GM21367 (cell line): ENCODE results near the gene ZNF358.

Experiments used
- ATAC-seq: cut with Tn5 transposase; IDR thresholded peaks from one replicate; pipeline ENCODE4 v1.9.1; 2021; ENCODE audit not compliant: unreplicated experiment

ZNF358 gene

GRCh38 chr19:7554990-7555864 is 39.3 kb downstream of the ZNF358 start:
- no peak for ATAC-seq

GRCh38 chr19:7556696-7557315 is 40.9 kb downstream of the ZNF358 start:
- no peak for ATAC-seq

- no peak for ATAC-seq
Measured at GRCh38 chr19:7558667-7559066, 42.8 kb downstream of the ZNF358 start.

- no peak for ATAC-seq
Measured at GRCh38 chr19:7559102-7559501, 43.2 kb downstream of the ZNF358 start.

GRCh38 chr19:7560255-7560654 is 44.4 kb downstream of the ZNF358 start:
- no peak for ATAC-seq

GRCh38 chr19:7561325-7561724 is 45.4 kb downstream of the ZNF358 start:
- ATAC-seq = no peak

GRCh38 chr19:7562646-7563393 is 46.9 kb downstream of the ZNF358 start:
- no peak for ATAC-seq

- no peak for ATAC-seq
Measured at GRCh38 chr19:7564866-7565265, 49.0 kb downstream of the ZNF358 start.

- no peak for ATAC-seq
Measured at GRCh38 chr19:7565332-7565731, 49.4 kb downstream of the ZNF358 start.
